Measurements from ENCODE around the gene KDM8.

DNA sequence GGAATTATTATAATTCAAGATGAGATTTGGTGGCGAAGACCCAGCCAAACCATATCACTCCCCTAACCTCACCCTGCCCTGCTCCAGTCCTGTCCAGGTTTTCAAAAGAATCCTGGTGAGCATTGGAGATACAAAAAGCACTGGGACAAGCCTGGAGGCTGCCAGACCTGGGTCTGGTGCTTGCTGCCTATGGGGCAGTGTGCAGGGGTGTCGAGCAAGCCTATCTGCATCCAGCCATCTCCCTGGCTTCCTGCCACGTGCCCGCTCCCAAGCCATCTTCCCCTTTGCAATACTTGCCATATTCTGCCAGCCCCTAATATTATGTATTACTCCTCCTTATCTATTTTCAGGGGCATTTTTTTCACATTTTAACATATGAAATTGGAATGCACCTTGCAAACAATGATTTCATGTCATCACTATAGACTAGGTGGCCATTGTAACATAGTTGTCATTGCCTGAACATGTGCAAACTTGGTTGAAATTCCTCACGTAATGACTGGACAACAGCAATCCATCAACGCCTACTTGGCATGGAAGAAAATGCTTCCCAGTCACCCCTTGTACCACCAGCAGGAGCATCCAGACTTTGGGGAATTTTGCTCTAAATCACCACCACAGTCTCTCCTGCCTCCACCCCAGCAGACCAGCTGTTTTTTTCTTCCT is 8.1 kb upstream of the KDM8 start:
- TF ChIP-seq, protein P1, sequence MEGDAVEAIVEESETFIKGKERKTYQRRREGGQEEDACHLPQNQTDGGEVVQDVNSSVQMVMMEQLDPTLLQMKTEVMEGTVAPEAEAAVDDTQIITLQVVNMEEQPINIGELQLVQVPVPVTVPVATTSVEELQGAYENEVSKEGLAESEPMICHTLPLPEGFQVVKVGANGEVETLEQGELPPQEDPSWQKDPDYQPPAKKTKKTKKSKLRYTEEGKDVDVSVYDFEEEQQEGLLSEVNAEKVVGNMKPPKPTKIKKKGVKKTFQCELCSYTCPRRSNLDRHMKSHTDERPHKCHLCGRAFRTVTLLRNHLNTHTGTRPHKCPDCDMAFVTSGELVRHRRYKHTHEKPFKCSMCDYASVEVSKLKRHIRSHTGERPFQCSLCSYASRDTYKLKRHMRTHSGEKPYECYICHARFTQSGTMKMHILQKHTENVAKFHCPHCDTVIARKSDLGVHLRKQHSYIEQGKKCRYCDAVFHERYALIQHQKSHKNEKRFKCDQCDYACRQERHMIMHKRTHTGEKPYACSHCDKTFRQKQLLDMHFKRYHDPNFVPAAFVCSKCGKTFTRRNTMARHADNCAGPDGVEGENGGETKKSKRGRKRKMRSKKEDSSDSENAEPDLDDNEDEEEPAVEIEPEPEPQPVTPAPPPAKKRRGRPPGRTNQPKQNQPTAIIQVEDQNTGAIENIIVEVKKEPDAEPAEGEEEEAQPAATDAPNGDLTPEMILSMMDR (IDR thresholded peaks at IDR 0.05; ENCODE audit: low read length): no peak
- no peak for TF ChIP-seq EZH2phosphoT487 (IDR thresholded peaks at IDR 0.05; ENCODE audit: low read length)
